T-helper 1 cell treated with Interleukin-12 subunit alpha and Interleukin-12 subunit beta and Interleukin-4 antibody, amounts not matched to agents 30 μg/mL and 1 μg/mL, for 36 hours (primary cell): ENCODE results near the gene PGAP2.
"Not testable (repeated sequence)": the region's sequence is repeated elsewhere in the genome, so short reads cannot be mapped to it uniquely, and the experiment has no call there.

Experiments
- H3K27ac Mint-ChIP-seq: one replicate; pipeline ENCODE4 v1.8.0; 2021; ENCODE audit warnings: mild to moderate bottlenecking, mixed read lengths
- H3K27me3 Mint-ChIP-seq: one replicate; pipeline ENCODE4 v1.8.0; 2021; ENCODE audit warnings: low read depth, mixed read lengths
- H3K36me3 Mint-ChIP-seq: one replicate; pipeline ENCODE4 v1.8.0; 2021; ENCODE audit warnings: low read depth, mixed read lengths
- H3K4me1 Mint-ChIP-seq: one replicate; pipeline ENCODE4 v1.8.0; 2021; ENCODE audit warnings: low read depth, mixed read lengths
- H3K4me3 Mint-ChIP-seq: one replicate; pipeline ENCODE4 v1.8.0; 2021; ENCODE audit warnings: mild to moderate bottlenecking, moderate library complexity, mixed read lengths
- H3K9me3 Mint-ChIP-seq: one replicate; pipeline ENCODE4 v1.8.0; 2021; ENCODE audit warnings: mixed read lengths

PGAP2 gene

GRCh38 chr11:3796801-3797328, 11.5 kb upstream of the PGAP2 start:
- H3K4me3 Mint-ChIP-seq, result peak overlapping the region; percentile 97
- H3K4me1 Mint-ChIP-seq, result peaks cover 31% of the 10 kb centered on the region
- H3K36me3 Mint-ChIP-seq, result peaks cover 16% of the 10 kb centered on the region
- H3K9me3 Mint-ChIP-seq, result no peaks in the 10 kb centered on the region
- H3K27ac Mint-ChIP-seq, result peak overlapping the region; percentile 98
- no peaks in the 10 kb centered on the region for H3K27me3 Mint-ChIP-seq

- peak within 1 kb of the TSS; percentile 98 for H3K27ac Mint-ChIP-seq
- H3K4me3 Mint-ChIP-seq, result peak within 1 kb of the TSS; percentile 97
- H3K27me3 Mint-ChIP-seq, result no peaks in the 10 kb centered on the region
- H3K9me3 Mint-ChIP-seq, result no peaks in the 10 kb centered on the region
- H3K36me3 Mint-ChIP-seq, result peaks cover 12% of the 10 kb centered on the region
- peaks cover 32% of the 10 kb centered on the region for H3K4me1 Mint-ChIP-seq
Observed at GRCh38 chr11:3797329-3798090, 10.8 kb upstream of the PGAP2 start, which contains the start of gene NUP98. Gene NUP98, minus strand, starts transcription at chr11:3797554. Its CDS starts 15,437 bp downstream, at chr11:3782117.

GRCh38 chr11:3799143-3799542, 9.2 kb upstream of the PGAP2 start:
- no peaks in the 10 kb centered on the region for H3K27me3 Mint-ChIP-seq
- no peaks in the 10 kb centered on the region for H3K9me3 Mint-ChIP-seq
- H3K4me3 Mint-ChIP-seq, result peak overlapping the region; percentile 97
- H3K36me3 Mint-ChIP-seq, result peaks cover 10% of the 10 kb centered on the region
- peaks cover 30% of the 10 kb centered on the region for H3K4me1 Mint-ChIP-seq
- peak overlapping the region; percentile 98 for H3K27ac Mint-ChIP-seq

- Mint-ChIP-seq H3K27ac (no peak overlapping the region), H3K9me3 (no peaks in the 10 kb centered on the region), H3K27me3 (no peaks in the 10 kb centered on the region), H3K4me3 (no peak overlapping the region), H3K36me3 (peaks cover 5% of the 10 kb centered on the region), H3K4me1 (peaks cover 31% of the 10 kb centered on the region)
Observed at GRCh38 chr11:3799873-3800272, 8.5 kb upstream of the PGAP2 start.

GRCh38 chr11:3802011-3802790, 6.2 kb upstream of the PGAP2 start:
- no peaks in the 10 kb centered on the region for H3K36me3 Mint-ChIP-seq
- H3K27me3 Mint-ChIP-seq, result no peaks in the 10 kb centered on the region
- no peak overlapping the region for H3K27ac Mint-ChIP-seq
- H3K9me3 Mint-ChIP-seq, result no peaks in the 10 kb centered on the region
- H3K4me1 Mint-ChIP-seq, result peaks cover 13% of the 10 kb centered on the region
- H3K4me3 Mint-ChIP-seq, result no peak overlapping the region

- H3K36me3 Mint-ChIP-seq, result no peaks in the 10 kb centered on the region
- H3K4me3 Mint-ChIP-seq, result no peak overlapping the region
- H3K4me1 Mint-ChIP-seq, result peaks cover 18% of the 10 kb centered on the region
- no peak overlapping the region for H3K27ac Mint-ChIP-seq
- H3K27me3 Mint-ChIP-seq, result no peaks in the 10 kb centered on the region
- no peaks in the 10 kb centered on the region for H3K9me3 Mint-ChIP-seq
Observed at GRCh38 chr11:3803726-3804495, 4.4 kb upstream of the PGAP2 start.

GRCh38 chr11:3808861-3809623, 682 bp downstream of the PGAP2 start:
- Mint-ChIP-seq H3K27ac (no peak overlapping the region), H3K4me3 (peak overlapping the region; percentile 78), H3K4me1 (peaks cover 17% of the 10 kb centered on the region), H3K9me3 (no peaks in the 10 kb centered on the region), H3K36me3 (no peaks in the 10 kb centered on the region), H3K27me3 (no peaks in the 10 kb centered on the region)

GRCh38 chr11:3809624-3809928, 1.2 kb downstream of the PGAP2 start:
- Mint-ChIP-seq H3K9me3 (no peaks in the 10 kb centered on the region), H3K4me1 (peaks cover 13% of the 10 kb centered on the region), H3K27me3 (no peaks in the 10 kb centered on the region), H3K27ac (no peak overlapping the region), H3K36me3 (no peaks in the 10 kb centered on the region), H3K4me3 (no peak overlapping the region)

GRCh38 chr11:3810446-3810845, 2.1 kb downstream of the PGAP2 start:
- Mint-ChIP-seq H3K4me1 (peaks cover 13% of the 10 kb centered on the region), H3K27ac (no peak overlapping the region), H3K4me3 (no peak overlapping the region), H3K9me3 (no peaks in the 10 kb centered on the region), H3K27me3 (no peaks in the 10 kb centered on the region), H3K36me3 (no peaks in the 10 kb centered on the region)

GRCh38 chr11:3810951-3811350, 2.6 kb downstream of the PGAP2 start:
- Mint-ChIP-seq H3K4me1 (peaks cover 13% of the 10 kb centered on the region), H3K36me3 (no peaks in the 10 kb centered on the region), H3K27ac (no peak overlapping the region), H3K4me3 (no peak overlapping the region), H3K27me3 (no peaks in the 10 kb centered on the region), H3K9me3 (no peaks in the 10 kb centered on the region)

GRCh38 chr11:3814832-3815231, 6.5 kb downstream of the PGAP2 start:
- H3K4me3 Mint-ChIP-seq, H3K4me1 Mint-ChIP-seq, H3K36me3 Mint-ChIP-seq, H3K9me3 Mint-ChIP-seq, H3K27ac Mint-ChIP-seq, H3K27me3 Mint-ChIP-seq: not testable (repeated sequence)

GRCh38 chr11:3815845-3816244, 7.5 kb downstream of the PGAP2 start:
- H3K27me3 Mint-ChIP-seq, result no peaks in the 10 kb centered on the region
- peaks cover 1% of the 10 kb centered on the region for H3K4me1 Mint-ChIP-seq
- no peaks in the 10 kb centered on the region for H3K9me3 Mint-ChIP-seq
- H3K4me3 Mint-ChIP-seq, result no peak overlapping the region
- H3K36me3 Mint-ChIP-seq, result no peaks in the 10 kb centered on the region
- no peak overlapping the region for H3K27ac Mint-ChIP-seq

- H3K27me3 Mint-ChIP-seq, result no peaks in the 10 kb centered on the region
- H3K27ac Mint-ChIP-seq, result no peak overlapping the region
- no peaks in the 10 kb centered on the region for H3K36me3 Mint-ChIP-seq
- no peak overlapping the region for H3K4me3 Mint-ChIP-seq
- H3K9me3 Mint-ChIP-seq, result no peaks in the 10 kb centered on the region
- peaks cover 1% of the 10 kb centered on the region for H3K4me1 Mint-ChIP-seq
Observed at GRCh38 chr11:3816673-3817072, 8.3 kb downstream of the PGAP2 start.
